Measurements from ENCODE around the gene RABGAP1L. TPM values are rescaled to one million over a fixed set of nuclear protein-coding genes. Genes with fewer than 3 reads are reported as not detected.

RABGAP1L gene
- total and polyA plus RNA-seq, 2 donors (not counting 3 experiments of a cell fraction or from before 2014, with no cell fraction given), result 6.4 to 22.2 TPM

GRCh38 chr1:174200746-174201145 lies 41.4 kb downstream of the RABGAP1L start:
- Histone ChIP-seq H3K9ac (replicated peaks; ENCODE audit: extremely low read depth, insufficient read depth, low read length) (no peak overlapping the region), H3K9me1 (replicated peaks; ENCODE audit: control insufficient read depth, extremely low read depth, insufficient read depth, low read length) (no peaks in the 10 kb centered on the region), H3K79me2 (ENCODE audit: control insufficient read depth, insufficient read depth, low read length) (peaks cover 3% of the 10 kb centered on the region), H3K27me3 (ENCODE audit: control insufficient read depth in 2 of 2, insufficient read depth in 2 of 2, low read length in 2 of 2) (no peaks in the 10 kb centered on the region), H3K36me3 (ENCODE audit: control insufficient read depth in 2 of 2, extremely low read depth in 1 of 2, insufficient read depth in 2 of 2, low read length in 2 of 2) (no peaks in the 10 kb centered on the region), H2AFZ (ENCODE audit: low read depth, low read length) (no peak overlapping the region), H3K4me2 (ENCODE audit: insufficient read depth, low read length) (no peak overlapping the region), H3K27ac (ENCODE audit: insufficient read depth, low read depth, low read length) (no peak overlapping the region), H4K20me1 (replicated peaks; ENCODE audit: control insufficient read depth, extremely low read depth, insufficient read depth, low read length) (no peaks in the 10 kb centered on the region), H3K4me3 (replicated peaks in 1 of 3; ENCODE audit: insufficient read depth in 1 of 3, low read depth in 1 of 3, low read length in 3 of 3) (no peak overlapping the region), H3K4me1 (ENCODE audit: control insufficient read depth, extremely low read depth, insufficient read depth, low read length) (no peaks in the 10 kb centered on the region), H3K9me3 (replicated peaks; ENCODE audit: control insufficient read depth, insufficient read depth, low read length) (no peaks in the 10 kb centered on the region)
- dilution Hi-C loops (cut with MboI; ENCODE audit: extremely low pct_ligation_motif_present, low sequenced_read_pairs), result no loop called here
- intact Hi-C loops (cut with micrococcal nuclease), result no loop called here
- ChIA-PET POLR2A (no interaction called here), CTCF (interaction anchor here (1.0 to 2.0 kb wide), 2 partner anchors 9 to 17 kb away, joined by 4 to 5 read pairs; no protein-coding TSS in a partner anchor)
- TF ChIP-seq POLR2AphosphoS5 (IDR thresholded peaks at IDR 0.05; ENCODE audit: insufficient read depth, low read depth, low read length) (no peak), GATA2 (IDR thresholded peaks at IDR 0.05; ENCODE audit: insufficient read depth, insufficient read length, low read depth, low read length) (no peak), JUN (IDR thresholded peaks at IDR 0.05; ENCODE audit: borderline replicate concordance, insufficient read depth, insufficient read length, low read depth) (no peak), FOS (IDR thresholded peaks at IDR 0.05; ENCODE audit: borderline replicate concordance, insufficient read depth, low read length) (no peak), MAX (IDR thresholded peaks at IDR 0.05; ENCODE audit: insufficient read depth, insufficient read length) (no peak), EZH2 (IDR thresholded peaks at IDR 0.05; ENCODE audit: borderline replicate concordance, low read depth, low read length, severe bottlenecking) (no peak), POLR2A (IDR thresholded peaks at IDR 0.05; ENCODE audit: low read depth, low read length) (no peak), MYC (IDR thresholded peaks at IDR 0.05; ENCODE audit: low read depth, low read length) (no peak)
- TF ChIP-seq, protein P1, sequence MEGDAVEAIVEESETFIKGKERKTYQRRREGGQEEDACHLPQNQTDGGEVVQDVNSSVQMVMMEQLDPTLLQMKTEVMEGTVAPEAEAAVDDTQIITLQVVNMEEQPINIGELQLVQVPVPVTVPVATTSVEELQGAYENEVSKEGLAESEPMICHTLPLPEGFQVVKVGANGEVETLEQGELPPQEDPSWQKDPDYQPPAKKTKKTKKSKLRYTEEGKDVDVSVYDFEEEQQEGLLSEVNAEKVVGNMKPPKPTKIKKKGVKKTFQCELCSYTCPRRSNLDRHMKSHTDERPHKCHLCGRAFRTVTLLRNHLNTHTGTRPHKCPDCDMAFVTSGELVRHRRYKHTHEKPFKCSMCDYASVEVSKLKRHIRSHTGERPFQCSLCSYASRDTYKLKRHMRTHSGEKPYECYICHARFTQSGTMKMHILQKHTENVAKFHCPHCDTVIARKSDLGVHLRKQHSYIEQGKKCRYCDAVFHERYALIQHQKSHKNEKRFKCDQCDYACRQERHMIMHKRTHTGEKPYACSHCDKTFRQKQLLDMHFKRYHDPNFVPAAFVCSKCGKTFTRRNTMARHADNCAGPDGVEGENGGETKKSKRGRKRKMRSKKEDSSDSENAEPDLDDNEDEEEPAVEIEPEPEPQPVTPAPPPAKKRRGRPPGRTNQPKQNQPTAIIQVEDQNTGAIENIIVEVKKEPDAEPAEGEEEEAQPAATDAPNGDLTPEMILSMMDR (IDR thresholded peaks at IDR 0.05; ENCODE audit: extremely low read depth in 1 of 2, insufficient read depth in 1 of 2, low read depth in 1 of 2, low read length in 2 of 2), result no peak
- FAIRE-seq (no peak), DNase-seq (ENCODE audit: low read depth, low spot score) (no peak)
- no TSS peak for BruUV-seq (replicated peaks)

Measured in endothelial cell of umbilical vein (primary cell).